Esophagus muscularis mucosa (tissue), 3 donors: Measurements from ENCODE around the gene ABCC8.

ENCODE experiments used
- POLR2A ChIP-seq: fragments of 450-650 bp; IDR thresholded peaks from one replicate; pipeline ENCODE4 v1.6.1; 2017; ENCODE audit warnings: antibody characterized with exemption, moderate library complexity, mild to moderate bottlenecking, low read depth
- POLR2AphosphoS5 ChIP-seq, 2 donors: sonication (generic); formaldehyde crosslinking; IDR thresholded peaks; one replicate each; pipeline ENCODE4 v1.6.1; 2017; ENCODE audit warnings: antibody characterized with exemption in 2 of 2
- TF ChIP-seq, protein P1 (sequence below), 3 experiments: fragments of 200-600 bp in 2 of 3; fragments of 450-650 bp in 1 of 3; sonication (generic) in 2 of 3; IDR thresholded peaks; one replicate each; pipeline ENCODE4 v1.5.1; 2017 to 2019; ENCODE audit warnings: antibody characterized with exemption in 3 of 3, mild to moderate bottlenecking in 2 of 3, moderate library complexity in 1 of 3

GRCh38 chr11:17395978-17396377 lies 80.7 kb downstream of the ABCC8 start:
- TF ChIP-seq, protein P1, sequence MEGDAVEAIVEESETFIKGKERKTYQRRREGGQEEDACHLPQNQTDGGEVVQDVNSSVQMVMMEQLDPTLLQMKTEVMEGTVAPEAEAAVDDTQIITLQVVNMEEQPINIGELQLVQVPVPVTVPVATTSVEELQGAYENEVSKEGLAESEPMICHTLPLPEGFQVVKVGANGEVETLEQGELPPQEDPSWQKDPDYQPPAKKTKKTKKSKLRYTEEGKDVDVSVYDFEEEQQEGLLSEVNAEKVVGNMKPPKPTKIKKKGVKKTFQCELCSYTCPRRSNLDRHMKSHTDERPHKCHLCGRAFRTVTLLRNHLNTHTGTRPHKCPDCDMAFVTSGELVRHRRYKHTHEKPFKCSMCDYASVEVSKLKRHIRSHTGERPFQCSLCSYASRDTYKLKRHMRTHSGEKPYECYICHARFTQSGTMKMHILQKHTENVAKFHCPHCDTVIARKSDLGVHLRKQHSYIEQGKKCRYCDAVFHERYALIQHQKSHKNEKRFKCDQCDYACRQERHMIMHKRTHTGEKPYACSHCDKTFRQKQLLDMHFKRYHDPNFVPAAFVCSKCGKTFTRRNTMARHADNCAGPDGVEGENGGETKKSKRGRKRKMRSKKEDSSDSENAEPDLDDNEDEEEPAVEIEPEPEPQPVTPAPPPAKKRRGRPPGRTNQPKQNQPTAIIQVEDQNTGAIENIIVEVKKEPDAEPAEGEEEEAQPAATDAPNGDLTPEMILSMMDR (IDR thresholded peaks at IDR 0.05) = no peak
- no peak for TF ChIP-seq POLR2AphosphoS5 (IDR thresholded peaks at IDR 0.05)
- no peak for TF ChIP-seq POLR2A
